C4-2B (cell line): ENCODE data around the gene PDRG1.

Source experiments
- H3K27ac ChIP-seq: fragments of 450-650 bp; 2 replicates; pipeline ENCODE4 v1.5.1; 2017
- ZFX ChIP-seq: fragments of 450-650 bp; IDR thresholded peaks from 2 replicates; pipeline ENCODE4 v1.6.1; 2017
- TF ChIP-seq, protein P1 (sequence below): fragments of 450-650 bp; conservative IDR thresholded peaks from 2 replicates; pipeline ENCODE4 v1.5.1; 2017; ENCODE audit warnings: mild to moderate bottlenecking

PDRG1 gene

GRCh38 chr20:31901615-31902014 lies 50.2 kb downstream of the PDRG1 start:
- H3K27ac ChIP-seq, result no peak overlapping the region
- TF ChIP-seq, protein P1, sequence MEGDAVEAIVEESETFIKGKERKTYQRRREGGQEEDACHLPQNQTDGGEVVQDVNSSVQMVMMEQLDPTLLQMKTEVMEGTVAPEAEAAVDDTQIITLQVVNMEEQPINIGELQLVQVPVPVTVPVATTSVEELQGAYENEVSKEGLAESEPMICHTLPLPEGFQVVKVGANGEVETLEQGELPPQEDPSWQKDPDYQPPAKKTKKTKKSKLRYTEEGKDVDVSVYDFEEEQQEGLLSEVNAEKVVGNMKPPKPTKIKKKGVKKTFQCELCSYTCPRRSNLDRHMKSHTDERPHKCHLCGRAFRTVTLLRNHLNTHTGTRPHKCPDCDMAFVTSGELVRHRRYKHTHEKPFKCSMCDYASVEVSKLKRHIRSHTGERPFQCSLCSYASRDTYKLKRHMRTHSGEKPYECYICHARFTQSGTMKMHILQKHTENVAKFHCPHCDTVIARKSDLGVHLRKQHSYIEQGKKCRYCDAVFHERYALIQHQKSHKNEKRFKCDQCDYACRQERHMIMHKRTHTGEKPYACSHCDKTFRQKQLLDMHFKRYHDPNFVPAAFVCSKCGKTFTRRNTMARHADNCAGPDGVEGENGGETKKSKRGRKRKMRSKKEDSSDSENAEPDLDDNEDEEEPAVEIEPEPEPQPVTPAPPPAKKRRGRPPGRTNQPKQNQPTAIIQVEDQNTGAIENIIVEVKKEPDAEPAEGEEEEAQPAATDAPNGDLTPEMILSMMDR, result no peak
- TF ChIP-seq ZFX, result no peak

- no peak for TF ChIP-seq ZFX
- TF ChIP-seq, protein P1, result no peak
- H3K27ac ChIP-seq, result no peak overlapping the region
These were observed 54.3 kb downstream of the PDRG1 start for GRCh38 chr20:31897541-31897940.

DNA sequence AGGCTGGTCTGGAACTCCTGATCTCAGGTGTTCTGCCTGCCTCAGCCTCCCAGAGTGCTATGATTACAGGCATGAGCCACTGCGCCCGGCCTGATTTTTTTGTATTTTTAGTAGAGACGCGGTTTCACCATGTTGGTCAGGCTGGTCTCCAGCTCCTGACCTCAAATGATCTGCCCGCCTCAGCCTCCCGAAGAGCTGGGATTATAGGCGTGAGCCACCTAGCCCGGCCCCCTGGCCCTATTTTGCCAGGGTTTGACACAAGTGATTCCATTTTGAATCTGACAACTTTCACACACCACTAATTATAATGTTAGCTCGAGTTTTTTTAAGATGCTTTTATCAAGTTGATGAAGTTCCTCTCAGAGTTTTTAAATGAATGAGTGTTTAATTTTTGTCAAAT lies 55.8 kb downstream of the PDRG1 start:
- TF ChIP-seq ZFX, result no peak
- TF ChIP-seq, protein P1, result no peak
- H3K27ac ChIP-seq, result no peak overlapping the region

- TF ChIP-seq, protein P1, result no peak
- TF ChIP-seq ZFX, result no peak
- H3K27ac ChIP-seq, result no peak overlapping the region
These were observed 56.7 kb downstream of the PDRG1 start for GRCh38 chr20:31894980-31895675.
